DND-41 (cell line): ENCODE data around the gene HEPN1.

Source experiments
- EZH2 ChIP-seq: IDR thresholded peaks from 3 replicates; pipeline ENCODE4 v1.6.1; 2012; ENCODE audit warnings: borderline replicate concordance, low read depth, mild to moderate bottlenecking, moderate library complexity, low read length, inconsistent platforms; ENCODE audit not compliant: severe bottlenecking
- TF ChIP-seq, protein P1 (sequence below): IDR thresholded peaks from 2 replicates; pipeline ENCODE4 v1.5.1; 2012; ENCODE audit warnings: borderline replicate concordance, low read length, moderate library complexity, mild to moderate bottlenecking; ENCODE audit not compliant: poor library complexity, severe bottlenecking; ENCODE audit errors: extremely low read depth

DNA sequence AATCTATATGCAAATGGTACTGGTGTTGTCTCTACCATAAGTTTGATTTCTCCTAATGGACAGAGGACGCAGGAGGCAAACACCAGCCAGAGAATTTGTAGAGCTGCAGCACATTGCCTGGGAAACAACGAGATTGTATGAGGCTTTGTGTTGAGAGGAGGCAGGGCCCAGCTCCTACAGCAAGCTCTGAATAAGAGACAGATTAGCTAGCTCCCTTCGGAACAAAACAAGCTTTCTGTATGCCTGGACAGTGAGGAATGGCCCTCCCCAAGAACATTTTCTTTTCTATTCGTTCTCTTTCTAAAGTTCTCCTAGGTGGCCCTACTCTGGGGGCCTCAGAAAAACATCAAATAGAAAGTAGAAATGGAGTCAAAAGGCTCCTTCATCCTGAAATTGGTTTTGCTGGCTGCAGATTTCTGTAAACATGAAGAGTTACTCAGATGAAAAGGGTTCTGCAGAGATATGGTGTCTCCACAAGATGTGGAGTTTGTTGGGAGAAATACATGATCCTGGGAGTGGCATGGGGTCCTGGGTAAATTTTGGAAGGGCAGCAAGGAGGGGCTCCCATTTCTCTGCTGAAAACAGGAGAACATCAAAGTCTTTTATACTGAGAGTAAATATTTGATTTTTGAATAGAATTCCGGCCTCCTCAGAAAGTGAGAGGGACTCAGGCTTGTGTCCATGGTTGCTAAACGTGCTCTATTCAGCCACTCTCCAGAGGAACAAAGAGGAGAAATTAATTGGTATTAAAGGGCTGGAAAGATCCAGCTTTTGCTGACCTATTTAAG is 23.6 kb downstream of the HEPN1 start:
- TF ChIP-seq, protein P1, sequence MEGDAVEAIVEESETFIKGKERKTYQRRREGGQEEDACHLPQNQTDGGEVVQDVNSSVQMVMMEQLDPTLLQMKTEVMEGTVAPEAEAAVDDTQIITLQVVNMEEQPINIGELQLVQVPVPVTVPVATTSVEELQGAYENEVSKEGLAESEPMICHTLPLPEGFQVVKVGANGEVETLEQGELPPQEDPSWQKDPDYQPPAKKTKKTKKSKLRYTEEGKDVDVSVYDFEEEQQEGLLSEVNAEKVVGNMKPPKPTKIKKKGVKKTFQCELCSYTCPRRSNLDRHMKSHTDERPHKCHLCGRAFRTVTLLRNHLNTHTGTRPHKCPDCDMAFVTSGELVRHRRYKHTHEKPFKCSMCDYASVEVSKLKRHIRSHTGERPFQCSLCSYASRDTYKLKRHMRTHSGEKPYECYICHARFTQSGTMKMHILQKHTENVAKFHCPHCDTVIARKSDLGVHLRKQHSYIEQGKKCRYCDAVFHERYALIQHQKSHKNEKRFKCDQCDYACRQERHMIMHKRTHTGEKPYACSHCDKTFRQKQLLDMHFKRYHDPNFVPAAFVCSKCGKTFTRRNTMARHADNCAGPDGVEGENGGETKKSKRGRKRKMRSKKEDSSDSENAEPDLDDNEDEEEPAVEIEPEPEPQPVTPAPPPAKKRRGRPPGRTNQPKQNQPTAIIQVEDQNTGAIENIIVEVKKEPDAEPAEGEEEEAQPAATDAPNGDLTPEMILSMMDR: no peak
- TF ChIP-seq EZH2: no peak
